OCI-LY1 (cell line): ENCODE results near the gene DDC.

Experiments used
- H2AFZ ChIP-seq: fragments of 200-600 bp; sonication (generic), shearing (Covaris generic); 2 replicates; pipeline ENCODE4 v1.6.0; 2014; ENCODE audit warnings: antibody characterized with exemption, mild to moderate bottlenecking, low read length
- H3F3A ChIP-seq: fragments of 200-600 bp; sonication (generic), shearing (Covaris generic); 2 replicates; pipeline ENCODE4 v1.6.0; 2014; ENCODE audit warnings: mild to moderate bottlenecking, antibody characterized with exemption, low read length, moderate library complexity; ENCODE audit not compliant: insufficient read depth
- H3K27ac ChIP-seq: fragments of 200-600 bp; sonication (generic); 2 replicates; pipeline ENCODE4 v1.5.1; 2014; ENCODE audit warnings: low read length, mixed run types, mild to moderate bottlenecking, low read depth; ENCODE audit not compliant: poor library complexity, severe bottlenecking
- H3K27me3 ChIP-seq: fragments of 200-600 bp; sonication (generic); 2 replicates; pipeline ENCODE4 v1.6.0; 2014; ENCODE audit warnings: antibody characterized with exemption, mild to moderate bottlenecking, low read length, moderate library complexity; ENCODE audit not compliant: insufficient read depth
- H3K36me3 ChIP-seq: fragments of 200-600 bp; sonication (generic); 2 replicates; pipeline ENCODE4 v1.6.1; 2014; ENCODE audit warnings: mild to moderate bottlenecking, antibody characterized with exemption, low read length, moderate library complexity, mixed read lengths; ENCODE audit not compliant: insufficient read depth
- H3K4me1 ChIP-seq: fragments of 200-600 bp; sonication (generic); 2 replicates; pipeline ENCODE4 v1.5.1; 2014; ENCODE audit warnings: mild to moderate bottlenecking, low read length, moderate library complexity; ENCODE audit not compliant: insufficient read depth, severe bottlenecking
- H3K4me2 ChIP-seq: fragments of 200-600 bp; sonication (generic), shearing (Covaris generic); 2 replicates; pipeline ENCODE4 v1.6.1; 2014; ENCODE audit warnings: low read length
- H3K4me3 ChIP-seq: fragments of 200-600 bp; sonication (generic); 2 replicates; pipeline ENCODE4 v1.5.1; 2014; ENCODE audit warnings: low read length, low read depth, mild to moderate bottlenecking, mixed read lengths; ENCODE audit not compliant: poor library complexity, severe bottlenecking
- H3K79me2 ChIP-seq: fragments of 200-600 bp; shearing (Covaris generic); 2 replicates; pipeline ENCODE4 v1.6.1; 2016; ENCODE audit warnings: mixed run types, low read length, mixed read lengths; ENCODE audit not compliant: insufficient read depth
- H3K9ac ChIP-seq: fragments of 200-600 bp; sonication (generic), shearing (Covaris generic); 2 replicates; pipeline ENCODE4 v1.6.1; 2014; ENCODE audit warnings: mild to moderate bottlenecking, low read length, mixed read lengths
- H3K9me2 ChIP-seq: fragments of 200-600 bp; sonication (generic), shearing (Covaris generic); 2 replicates; pipeline ENCODE4 v1.6.1; 2014; ENCODE audit warnings: low read depth, mild to moderate bottlenecking, low read length, mixed read lengths
- H3K9me3 ChIP-seq: fragments of 200-600 bp; shearing (Covaris generic); 2 replicates; pipeline ENCODE4 v1.6.1; 2014; ENCODE audit warnings: low read length, mixed read lengths
- H4K20me1 ChIP-seq: fragments of 200-600 bp; sonication (generic), shearing (Covaris generic); 2 replicates; pipeline ENCODE4 v1.6.0; 2016; ENCODE audit warnings: mild to moderate bottlenecking, low read length; ENCODE audit not compliant: insufficient read depth
- EZH2 ChIP-seq: fragments of 200-600 bp; sonication (generic), shearing (Covaris generic); IDR thresholded peaks from 2 replicates; pipeline ENCODE4 v1.8.0; 2017; ENCODE audit warnings: borderline replicate concordance, mixed run types, mild to moderate bottlenecking, antibody characterized with exemption, low read length, moderate library complexity, mixed read lengths
- TF ChIP-seq, protein P1 (sequence below): fragments of 200-600 bp; sonication (generic), shearing (Covaris generic); IDR thresholded peaks from 2 replicates; pipeline ENCODE4 v1.5.1; 2017; ENCODE audit warnings: mild to moderate bottlenecking, antibody characterized with exemption, low read length, moderate library complexity, mixed read lengths

DDC gene

DNA sequence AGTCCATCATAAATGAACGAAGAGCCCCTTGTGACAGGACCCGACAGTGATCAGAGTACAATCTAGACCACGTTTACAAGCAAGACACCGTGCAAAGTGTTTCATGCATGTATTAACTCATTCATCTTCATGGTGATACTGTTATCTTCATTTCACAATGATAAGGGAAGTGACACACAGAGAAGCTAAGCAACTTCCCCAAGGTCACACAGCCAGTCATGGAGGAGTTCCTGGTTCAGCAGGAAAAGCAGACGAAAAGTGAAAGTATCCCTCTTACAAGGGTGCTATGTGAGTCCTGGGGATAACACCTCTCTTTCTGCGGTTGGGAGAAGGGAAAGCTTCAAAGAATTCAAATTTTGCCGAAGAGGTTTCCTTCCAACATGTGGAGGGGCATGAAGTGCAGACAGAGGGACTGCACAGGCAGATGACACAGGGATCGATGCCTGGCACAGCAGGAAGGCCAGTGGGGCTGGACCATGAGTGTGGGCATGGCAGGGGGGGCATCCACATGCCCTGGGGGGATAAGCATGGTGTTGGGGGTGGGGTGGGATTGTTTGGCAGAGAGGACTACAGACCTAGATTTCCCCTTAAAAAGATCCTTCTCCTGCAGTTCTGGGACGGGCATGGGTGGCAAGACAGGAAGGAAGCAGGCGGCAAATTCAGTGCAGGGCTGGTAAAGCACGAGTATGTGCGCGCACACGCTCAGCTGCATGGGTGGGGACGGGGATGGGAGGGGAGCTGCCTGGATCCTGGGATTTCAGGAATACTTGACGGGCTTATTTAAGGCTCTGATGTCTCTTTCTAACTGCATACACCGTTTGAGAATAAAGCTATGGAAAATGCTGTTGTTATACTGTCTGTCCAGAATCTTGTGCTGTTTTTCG is 33.5 kb upstream of the DDC start:
- Histone ChIP-seq H3K4me2 (no peak overlapping the region), H2AFZ (no peak overlapping the region), H3K27ac (no peak overlapping the region), H3K4me3 (no peak overlapping the region), H3K27me3 (peaks cover 5% of the 10 kb centered on the region; the same call in 1 of the 2 replicates), H3K9me3 (no peaks in the 10 kb centered on the region), H3F3A (no peaks in the 10 kb centered on the region), H3K36me3 (no peaks in the 10 kb centered on the region), H3K9me2 (no peaks in the 10 kb centered on the region), H4K20me1 (no peaks in the 10 kb centered on the region), H3K79me2 (no peaks in the 10 kb centered on the region), H3K9ac (no peak overlapping the region), H3K4me1 (no peaks in the 10 kb centered on the region)
- TF ChIP-seq, protein P1, sequence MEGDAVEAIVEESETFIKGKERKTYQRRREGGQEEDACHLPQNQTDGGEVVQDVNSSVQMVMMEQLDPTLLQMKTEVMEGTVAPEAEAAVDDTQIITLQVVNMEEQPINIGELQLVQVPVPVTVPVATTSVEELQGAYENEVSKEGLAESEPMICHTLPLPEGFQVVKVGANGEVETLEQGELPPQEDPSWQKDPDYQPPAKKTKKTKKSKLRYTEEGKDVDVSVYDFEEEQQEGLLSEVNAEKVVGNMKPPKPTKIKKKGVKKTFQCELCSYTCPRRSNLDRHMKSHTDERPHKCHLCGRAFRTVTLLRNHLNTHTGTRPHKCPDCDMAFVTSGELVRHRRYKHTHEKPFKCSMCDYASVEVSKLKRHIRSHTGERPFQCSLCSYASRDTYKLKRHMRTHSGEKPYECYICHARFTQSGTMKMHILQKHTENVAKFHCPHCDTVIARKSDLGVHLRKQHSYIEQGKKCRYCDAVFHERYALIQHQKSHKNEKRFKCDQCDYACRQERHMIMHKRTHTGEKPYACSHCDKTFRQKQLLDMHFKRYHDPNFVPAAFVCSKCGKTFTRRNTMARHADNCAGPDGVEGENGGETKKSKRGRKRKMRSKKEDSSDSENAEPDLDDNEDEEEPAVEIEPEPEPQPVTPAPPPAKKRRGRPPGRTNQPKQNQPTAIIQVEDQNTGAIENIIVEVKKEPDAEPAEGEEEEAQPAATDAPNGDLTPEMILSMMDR = no peak
- no peak for TF ChIP-seq EZH2

DNA sequence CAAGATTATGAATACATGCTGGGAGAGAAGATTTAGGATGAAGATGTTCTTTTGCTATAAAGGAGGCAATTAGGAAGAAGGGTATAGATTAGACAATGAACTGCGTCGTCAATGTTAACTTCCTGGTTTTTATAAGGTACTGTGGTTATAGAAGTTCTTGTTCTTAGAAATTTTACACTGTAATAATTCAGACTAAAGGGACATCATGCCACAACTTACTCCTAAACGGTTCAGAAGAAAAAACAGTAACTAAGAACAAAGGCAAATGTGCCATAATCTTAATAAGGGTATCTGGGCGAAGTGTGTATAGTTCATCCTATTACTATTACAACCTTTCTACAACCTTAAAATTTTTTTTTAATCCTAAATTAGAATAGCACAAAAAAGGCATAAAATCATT is 31.3 kb upstream of the DDC start:
- Histone ChIP-seq H3K27ac (no peak overlapping the region), H3K4me2 (no peak overlapping the region), H3K79me2 (no peaks in the 10 kb centered on the region), H3K9me3 (no peaks in the 10 kb centered on the region), H3K36me3 (no peaks in the 10 kb centered on the region), H2AFZ (no peak overlapping the region), H3K27me3 (peaks cover 11% of the 10 kb centered on the region; the same call in 1 of the 2 replicates), H3K4me3 (no peak overlapping the region), H3K4me1 (no peaks in the 10 kb centered on the region), H3K9ac (no peak overlapping the region), H3F3A (no peaks in the 10 kb centered on the region), H4K20me1 (no peaks in the 10 kb centered on the region), H3K9me2 (no peaks in the 10 kb centered on the region)
- TF ChIP-seq EZH2 = no peak

DNA sequence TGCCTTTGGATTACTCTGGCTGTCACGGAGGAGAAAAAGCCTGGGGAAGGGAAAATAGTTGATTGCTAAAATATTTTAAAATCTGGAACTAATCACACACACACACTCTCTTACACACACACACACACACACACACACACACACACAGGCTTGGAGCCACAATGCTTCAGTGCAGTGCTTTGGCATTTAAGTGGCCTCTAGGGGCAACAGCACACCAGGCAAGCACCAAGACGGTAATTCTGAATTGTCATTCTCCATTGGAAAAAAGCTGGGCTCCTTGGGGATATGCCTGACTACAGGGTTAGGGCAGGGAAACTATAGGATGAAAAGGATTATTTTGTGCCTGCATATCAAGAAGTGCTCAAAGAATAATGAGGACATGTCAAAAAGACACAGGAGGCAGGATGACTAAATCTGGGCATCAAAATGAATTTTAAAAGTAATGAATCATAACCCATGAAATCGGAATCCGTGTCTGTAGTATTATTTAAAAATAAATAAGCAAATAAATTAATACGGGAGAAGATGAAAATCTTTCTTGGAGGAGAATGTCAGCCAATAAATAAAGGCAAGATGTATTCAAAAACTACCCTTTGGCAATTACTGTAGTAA is 30.4 kb upstream of the DDC start:
- Histone ChIP-seq H3K9me3 (no peaks in the 10 kb centered on the region), H3K36me3 (no peaks in the 10 kb centered on the region), H2AFZ (no peak overlapping the region), H3K9ac (no peak overlapping the region), H4K20me1 (no peaks in the 10 kb centered on the region), H3K9me2 (no peaks in the 10 kb centered on the region), H3F3A (no peaks in the 10 kb centered on the region), H3K4me1 (no peaks in the 10 kb centered on the region), H3K4me2 (no peak overlapping the region), H3K79me2 (no peaks in the 10 kb centered on the region), H3K27me3 (peaks cover 12% of the 10 kb centered on the region; the same call in 1 of the 2 replicates), H3K27ac (no peak overlapping the region), H3K4me3 (no peak overlapping the region)
- TF ChIP-seq, protein P1 = peak; percentile 46
- TF ChIP-seq EZH2 = no peak
